ENCODE data around the gene OR7C2. TPM values are rescaled to one million over a fixed set of nuclear protein-coding genes. Genes with fewer than 3 reads are reported as not detected.

The OR7C2 gene
- total and polyA plus RNA-seq, 7 donors = not detected

DNA sequence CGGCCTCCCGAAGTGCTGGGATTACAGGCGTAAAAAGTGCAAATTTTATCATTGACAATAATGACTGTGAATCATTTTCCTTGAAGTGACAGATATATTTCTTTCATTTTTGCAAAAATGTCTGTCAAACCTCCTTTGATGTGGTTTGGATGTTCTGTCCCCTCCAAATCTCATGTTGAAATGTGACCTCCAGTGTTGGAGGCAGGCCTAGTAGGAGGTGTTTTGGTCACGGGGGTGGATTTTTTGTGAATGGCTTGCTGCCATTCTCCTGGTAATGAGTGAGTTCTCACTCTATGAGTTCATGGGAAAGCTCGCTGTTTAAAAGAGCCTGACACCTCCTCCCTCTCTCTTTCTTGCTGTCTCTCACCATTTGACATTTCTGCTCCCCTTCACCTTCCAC lies 43.8 kb downstream of the OR7C2 start:
- H3K27me3 ChIP-seq (ENCODE audit: insufficient read depth in 3 of 3, low read length in 2 of 3) = peaks cover 0 to 10% (median 0%) of the 10 kb centered on the region in 3 donors
- no peak overlapping the region for H3K4me3 ChIP-seq
- H3K9me3 ChIP-seq = no peaks in the 10 kb centered on the region
- no peak for ATAC-seq
- TF ChIP-seq, protein P1, sequence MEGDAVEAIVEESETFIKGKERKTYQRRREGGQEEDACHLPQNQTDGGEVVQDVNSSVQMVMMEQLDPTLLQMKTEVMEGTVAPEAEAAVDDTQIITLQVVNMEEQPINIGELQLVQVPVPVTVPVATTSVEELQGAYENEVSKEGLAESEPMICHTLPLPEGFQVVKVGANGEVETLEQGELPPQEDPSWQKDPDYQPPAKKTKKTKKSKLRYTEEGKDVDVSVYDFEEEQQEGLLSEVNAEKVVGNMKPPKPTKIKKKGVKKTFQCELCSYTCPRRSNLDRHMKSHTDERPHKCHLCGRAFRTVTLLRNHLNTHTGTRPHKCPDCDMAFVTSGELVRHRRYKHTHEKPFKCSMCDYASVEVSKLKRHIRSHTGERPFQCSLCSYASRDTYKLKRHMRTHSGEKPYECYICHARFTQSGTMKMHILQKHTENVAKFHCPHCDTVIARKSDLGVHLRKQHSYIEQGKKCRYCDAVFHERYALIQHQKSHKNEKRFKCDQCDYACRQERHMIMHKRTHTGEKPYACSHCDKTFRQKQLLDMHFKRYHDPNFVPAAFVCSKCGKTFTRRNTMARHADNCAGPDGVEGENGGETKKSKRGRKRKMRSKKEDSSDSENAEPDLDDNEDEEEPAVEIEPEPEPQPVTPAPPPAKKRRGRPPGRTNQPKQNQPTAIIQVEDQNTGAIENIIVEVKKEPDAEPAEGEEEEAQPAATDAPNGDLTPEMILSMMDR (IDR thresholded peaks at IDR 0.05) = no peak
- intact Hi-C loops (cut with DNase I) = no loop called here
- no peak for DNase-seq
- no peaks in the 10 kb centered on the region for H3K4me1 ChIP-seq
- H3K27ac ChIP-seq = no peak overlapping the region
- H3K36me3 ChIP-seq (ENCODE audit: insufficient read depth in 1 of 2, low read depth in 1 of 2) = no peaks in the 10 kb centered on the region
- WGBS, 3 donors = 45 to 49% (median 46%) methylated on average over 5 of the region's 5 CpGs

Other genes starting within 250 kb of the OR7C2 start
- under 1 TPM; 0.56 to 0.96 (median 0.79) TPM for gene ADGRE2, start 162.9 kb upstream of the OR7C2 start, total RNA-seq
- under 1 TPM; 0.12 to 0.19 (median 0.13) TPM for gene ADGRE2, start 162.9 kb upstream of the OR7C2 start, polyA plus RNA-seq
- not detected for gene OR7A5, start 106.3 kb upstream of the OR7C2 start, total RNA-seq
- gene OR7A5, start 106.3 kb upstream of the OR7C2 start, polyA plus RNA-seq = under 1 TPM; 0.01 TPM
- gene OR7C1, start 106.3 kb upstream of the OR7C2 start, total RNA-seq = under 1 TPM in 1 of 4 donors, not detected in 3; 0.02 TPM
- gene OR7C1, start 106.3 kb upstream of the OR7C2 start, polyA plus RNA-seq = under 1 TPM in 2 of 3 donors, not detected in 1; under 0.01 to 0.04 TPM
- gene OR7A10, start 92.6 kb upstream of the OR7C2 start, total RNA-seq = not detected
- not detected for gene OR7A10, start 92.6 kb upstream of the OR7C2 start, polyA plus RNA-seq
- gene OR7A17, start 55.4 kb upstream of the OR7C2 start, total RNA-seq = not detected
- gene OR7A17, start 55.4 kb upstream of the OR7C2 start, polyA plus RNA-seq = not detected
- gene SLC1A6, start 38.4 kb downstream of the OR7C2 start, total RNA-seq = not detected
- gene SLC1A6, start 38.4 kb downstream of the OR7C2 start, polyA plus RNA-seq = not detected
- not detected for gene CASP14, start 108.0 kb downstream of the OR7C2 start, total RNA-seq
- gene CASP14, start 108.0 kb downstream of the OR7C2 start, polyA plus RNA-seq = not detected
- not detected for gene OR1I1, start 140.7 kb downstream of the OR7C2 start, total RNA-seq
- gene OR1I1, start 140.7 kb downstream of the OR7C2 start, polyA plus RNA-seq = not detected
- 1 to 10 TPM; 4.5 to 4.9 (median 4.7) TPM for gene SYDE1, start 165.9 kb downstream of the OR7C2 start, total RNA-seq
- 1 to 10 TPM; 2.3 to 3.5 (median 2.6) TPM for gene SYDE1, start 165.9 kb downstream of the OR7C2 start, polyA plus RNA-seq

Data from psoas muscle (tissue), 8 donors.